ENCODE results near the gene MCF2L.

DNA sequence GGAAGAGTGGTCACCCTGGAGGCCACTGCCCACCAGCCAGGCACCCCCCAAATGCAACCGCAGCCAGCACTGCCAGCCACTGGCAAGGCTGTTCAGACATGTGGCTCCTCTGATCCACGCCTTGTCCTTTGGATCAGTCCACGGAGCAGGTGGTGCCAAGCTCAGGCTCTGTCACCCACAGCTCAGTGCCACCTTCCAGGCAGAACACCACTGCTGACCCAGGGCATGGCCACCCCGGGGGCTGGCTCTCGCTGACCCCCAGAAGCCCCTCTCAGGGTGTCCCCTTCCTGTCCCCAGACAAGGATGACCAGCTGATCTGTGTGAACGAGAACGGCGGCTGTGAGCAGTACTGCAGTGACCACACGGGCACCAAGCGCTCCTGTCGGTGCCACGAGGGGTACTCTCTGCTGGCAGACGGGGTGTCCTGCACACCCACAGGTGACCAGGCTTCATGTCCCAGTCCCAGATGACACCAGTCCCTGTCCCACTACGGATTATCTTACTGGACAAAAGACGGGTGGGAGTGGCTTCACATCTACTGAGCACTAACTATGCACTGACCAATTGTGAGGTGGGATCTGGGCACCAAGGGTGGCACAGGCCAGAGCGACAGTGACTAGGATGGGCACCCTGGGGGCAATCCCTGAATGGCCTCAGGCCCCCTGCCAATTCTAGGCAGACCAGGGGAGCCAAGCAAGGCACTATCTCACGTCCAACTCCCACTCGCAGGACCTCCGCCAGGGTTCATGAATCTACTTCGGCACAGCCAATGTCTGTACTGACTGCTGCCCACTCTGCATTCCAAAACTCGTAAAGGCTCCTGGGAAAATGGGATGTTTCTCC is 146.6 kb downstream of the MCF2L start:
- TF ChIP-seq POLR2A (IDR thresholded peaks at IDR 0.05; ENCODE audit: low read depth, low read length): no peak
- no peak for TF ChIP-seq TAF1 (IDR thresholded peaks at IDR 0.05; ENCODE audit: borderline replicate concordance, low read depth, low read length)
